ENCODE results near the gene IL20RA. TPM values are rescaled to one million over a fixed set of nuclear protein-coding genes. Genes with fewer than 3 reads are reported as not detected.

IL20RA gene
- total and polyA plus RNA-seq, 2 experiments from 2014 or later = 2.6 to 3.5 TPM

DNA sequence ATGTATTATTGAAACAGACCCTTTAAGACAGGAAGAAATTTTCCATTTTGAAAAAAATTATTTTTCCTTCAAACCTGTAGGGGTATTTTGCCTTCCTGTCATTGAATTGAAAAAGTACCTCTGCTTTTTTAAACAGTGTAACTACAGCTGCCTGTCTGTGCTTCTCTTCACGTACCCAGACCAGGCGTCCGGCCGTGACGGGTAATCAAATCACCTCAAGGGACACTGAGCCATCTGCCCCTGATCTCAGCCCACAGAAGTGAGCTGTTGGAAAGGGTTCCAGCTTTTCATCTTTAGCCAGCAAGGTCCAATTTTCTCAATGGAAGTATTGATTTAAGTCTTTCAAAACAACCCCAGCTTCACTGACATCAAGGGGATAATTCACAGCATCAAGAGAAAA, 64.7 kb downstream of the IL20RA start:
- H3K9me3 Mint-ChIP-seq = no peaks in the 10 kb centered on the region
- no peak for ATAC-seq

DNA sequence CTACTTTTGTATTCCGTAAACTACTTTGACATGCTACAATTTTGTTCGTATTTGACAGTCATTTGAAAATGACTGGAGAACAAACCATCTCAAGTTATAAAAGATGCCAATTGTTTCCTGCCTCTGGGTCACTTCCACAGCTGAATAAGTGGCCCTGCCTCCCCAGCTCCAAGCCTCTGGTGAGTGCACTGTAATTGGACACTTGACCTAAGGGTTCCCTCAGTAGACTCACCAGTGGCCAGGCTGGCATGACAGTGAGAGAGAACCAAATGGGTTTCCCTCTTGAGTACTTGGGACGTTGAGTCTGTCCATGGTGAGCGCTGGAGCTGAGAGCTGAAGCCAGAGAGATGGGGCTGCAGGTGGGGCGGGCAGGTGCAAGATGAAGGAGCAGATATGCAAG, 65.6 kb downstream of the IL20RA start:
- no peak overlapping the region for H3K4me2 ChIP-seq
- no peaks in the 10 kb centered on the region for H4K20me1 ChIP-seq (replicated peaks; ENCODE audit: insufficient read depth)
- H3K9me3 Mint-ChIP-seq = no peaks in the 10 kb centered on the region
- H3K27ac ChIP-seq (ENCODE audit: low read depth) = no peak overlapping the region
- no peak overlapping the region for H3K4me3 Mint-ChIP-seq
- no peaks in the 10 kb centered on the region for H3F3A ChIP-seq (replicated peaks; ENCODE audit: low read depth)
- no peak for DNase-seq (ENCODE audit: low spot score)
- no peak overlapping the region for H3K27ac Mint-ChIP-seq
- H3K27me3 Mint-ChIP-seq (ENCODE audit: insufficient read depth, low read depth, poor library complexity) = no peaks in the 10 kb centered on the region
- no peaks in the 10 kb centered on the region for H3K36me3 ChIP-seq (ENCODE audit: insufficient read depth)
- no peak overlapping the region for H3K4me3 ChIP-seq
- no peaks in the 10 kb centered on the region for H3K9me2 ChIP-seq (ENCODE audit: insufficient read depth)
- H3K79me2 ChIP-seq (replicated peaks; ENCODE audit: insufficient read depth) = no peaks in the 10 kb centered on the region
- no peak for ATAC-seq
- no peaks in the 10 kb centered on the region for H3K36me3 Mint-ChIP-seq (ENCODE audit: low read depth)
- H3K4me1 ChIP-seq (ENCODE audit: insufficient read depth) = peaks cover 13% of the 10 kb centered on the region
- peaks cover 22% of the 10 kb centered on the region for H3K4me1 Mint-ChIP-seq
- no peaks in the 10 kb centered on the region for H3K27me3 ChIP-seq (ENCODE audit: insufficient read depth)
- no peak overlapping the region for H2AFZ ChIP-seq
- TF ChIP-seq, protein P1, sequence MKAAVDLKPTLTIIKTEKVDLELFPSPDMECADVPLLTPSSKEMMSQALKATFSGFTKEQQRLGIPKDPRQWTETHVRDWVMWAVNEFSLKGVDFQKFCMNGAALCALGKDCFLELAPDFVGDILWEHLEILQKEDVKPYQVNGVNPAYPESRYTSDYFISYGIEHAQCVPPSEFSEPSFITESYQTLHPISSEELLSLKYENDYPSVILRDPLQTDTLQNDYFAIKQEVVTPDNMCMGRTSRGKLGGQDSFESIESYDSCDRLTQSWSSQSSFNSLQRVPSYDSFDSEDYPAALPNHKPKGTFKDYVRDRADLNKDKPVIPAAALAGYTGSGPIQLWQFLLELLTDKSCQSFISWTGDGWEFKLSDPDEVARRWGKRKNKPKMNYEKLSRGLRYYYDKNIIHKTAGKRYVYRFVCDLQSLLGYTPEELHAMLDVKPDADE (IDR thresholded peaks at IDR 0.05) = no peak
- TF ChIP-seq JUNB (IDR thresholded peaks at IDR 0.05; ENCODE audit: unreplicated experiment) (no peak), EZH2phosphoT487 (IDR thresholded peaks at IDR 0.05; ENCODE audit: unreplicated experiment) (no peak), STAT1 (IDR thresholded peaks at IDR 0.05; ENCODE audit: unreplicated experiment) (no peak), ZNF114 (CRISPR knock-in tag; IDR thresholded peaks at IDR 0.05) (no peak), NANOG (IDR thresholded peaks at IDR 0.05; ENCODE audit: borderline replicate concordance) (no peak), POLR2AphosphoS5 (IDR thresholded peaks at IDR 0.05; ENCODE audit: low read depth) (no peak), EZH2 (IDR thresholded peaks at IDR 0.05; ENCODE audit: low read depth, unreplicated experiment) (no peak), CREB1 (CRISPR knock-in tag; IDR thresholded peaks at IDR 0.05; ENCODE audit: low read depth) (no peak), ZNF331 (CRISPR knock-in tag; IDR thresholded peaks at IDR 0.05; ENCODE audit: low read depth) (no peak)
- TF ChIP-seq, protein P2, sequence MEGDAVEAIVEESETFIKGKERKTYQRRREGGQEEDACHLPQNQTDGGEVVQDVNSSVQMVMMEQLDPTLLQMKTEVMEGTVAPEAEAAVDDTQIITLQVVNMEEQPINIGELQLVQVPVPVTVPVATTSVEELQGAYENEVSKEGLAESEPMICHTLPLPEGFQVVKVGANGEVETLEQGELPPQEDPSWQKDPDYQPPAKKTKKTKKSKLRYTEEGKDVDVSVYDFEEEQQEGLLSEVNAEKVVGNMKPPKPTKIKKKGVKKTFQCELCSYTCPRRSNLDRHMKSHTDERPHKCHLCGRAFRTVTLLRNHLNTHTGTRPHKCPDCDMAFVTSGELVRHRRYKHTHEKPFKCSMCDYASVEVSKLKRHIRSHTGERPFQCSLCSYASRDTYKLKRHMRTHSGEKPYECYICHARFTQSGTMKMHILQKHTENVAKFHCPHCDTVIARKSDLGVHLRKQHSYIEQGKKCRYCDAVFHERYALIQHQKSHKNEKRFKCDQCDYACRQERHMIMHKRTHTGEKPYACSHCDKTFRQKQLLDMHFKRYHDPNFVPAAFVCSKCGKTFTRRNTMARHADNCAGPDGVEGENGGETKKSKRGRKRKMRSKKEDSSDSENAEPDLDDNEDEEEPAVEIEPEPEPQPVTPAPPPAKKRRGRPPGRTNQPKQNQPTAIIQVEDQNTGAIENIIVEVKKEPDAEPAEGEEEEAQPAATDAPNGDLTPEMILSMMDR (conservative IDR thresholded peaks at IDR 0.05; ENCODE audit: low read depth in 2 of 2) = no peak
- TF ChIP-seq, protein P3, sequence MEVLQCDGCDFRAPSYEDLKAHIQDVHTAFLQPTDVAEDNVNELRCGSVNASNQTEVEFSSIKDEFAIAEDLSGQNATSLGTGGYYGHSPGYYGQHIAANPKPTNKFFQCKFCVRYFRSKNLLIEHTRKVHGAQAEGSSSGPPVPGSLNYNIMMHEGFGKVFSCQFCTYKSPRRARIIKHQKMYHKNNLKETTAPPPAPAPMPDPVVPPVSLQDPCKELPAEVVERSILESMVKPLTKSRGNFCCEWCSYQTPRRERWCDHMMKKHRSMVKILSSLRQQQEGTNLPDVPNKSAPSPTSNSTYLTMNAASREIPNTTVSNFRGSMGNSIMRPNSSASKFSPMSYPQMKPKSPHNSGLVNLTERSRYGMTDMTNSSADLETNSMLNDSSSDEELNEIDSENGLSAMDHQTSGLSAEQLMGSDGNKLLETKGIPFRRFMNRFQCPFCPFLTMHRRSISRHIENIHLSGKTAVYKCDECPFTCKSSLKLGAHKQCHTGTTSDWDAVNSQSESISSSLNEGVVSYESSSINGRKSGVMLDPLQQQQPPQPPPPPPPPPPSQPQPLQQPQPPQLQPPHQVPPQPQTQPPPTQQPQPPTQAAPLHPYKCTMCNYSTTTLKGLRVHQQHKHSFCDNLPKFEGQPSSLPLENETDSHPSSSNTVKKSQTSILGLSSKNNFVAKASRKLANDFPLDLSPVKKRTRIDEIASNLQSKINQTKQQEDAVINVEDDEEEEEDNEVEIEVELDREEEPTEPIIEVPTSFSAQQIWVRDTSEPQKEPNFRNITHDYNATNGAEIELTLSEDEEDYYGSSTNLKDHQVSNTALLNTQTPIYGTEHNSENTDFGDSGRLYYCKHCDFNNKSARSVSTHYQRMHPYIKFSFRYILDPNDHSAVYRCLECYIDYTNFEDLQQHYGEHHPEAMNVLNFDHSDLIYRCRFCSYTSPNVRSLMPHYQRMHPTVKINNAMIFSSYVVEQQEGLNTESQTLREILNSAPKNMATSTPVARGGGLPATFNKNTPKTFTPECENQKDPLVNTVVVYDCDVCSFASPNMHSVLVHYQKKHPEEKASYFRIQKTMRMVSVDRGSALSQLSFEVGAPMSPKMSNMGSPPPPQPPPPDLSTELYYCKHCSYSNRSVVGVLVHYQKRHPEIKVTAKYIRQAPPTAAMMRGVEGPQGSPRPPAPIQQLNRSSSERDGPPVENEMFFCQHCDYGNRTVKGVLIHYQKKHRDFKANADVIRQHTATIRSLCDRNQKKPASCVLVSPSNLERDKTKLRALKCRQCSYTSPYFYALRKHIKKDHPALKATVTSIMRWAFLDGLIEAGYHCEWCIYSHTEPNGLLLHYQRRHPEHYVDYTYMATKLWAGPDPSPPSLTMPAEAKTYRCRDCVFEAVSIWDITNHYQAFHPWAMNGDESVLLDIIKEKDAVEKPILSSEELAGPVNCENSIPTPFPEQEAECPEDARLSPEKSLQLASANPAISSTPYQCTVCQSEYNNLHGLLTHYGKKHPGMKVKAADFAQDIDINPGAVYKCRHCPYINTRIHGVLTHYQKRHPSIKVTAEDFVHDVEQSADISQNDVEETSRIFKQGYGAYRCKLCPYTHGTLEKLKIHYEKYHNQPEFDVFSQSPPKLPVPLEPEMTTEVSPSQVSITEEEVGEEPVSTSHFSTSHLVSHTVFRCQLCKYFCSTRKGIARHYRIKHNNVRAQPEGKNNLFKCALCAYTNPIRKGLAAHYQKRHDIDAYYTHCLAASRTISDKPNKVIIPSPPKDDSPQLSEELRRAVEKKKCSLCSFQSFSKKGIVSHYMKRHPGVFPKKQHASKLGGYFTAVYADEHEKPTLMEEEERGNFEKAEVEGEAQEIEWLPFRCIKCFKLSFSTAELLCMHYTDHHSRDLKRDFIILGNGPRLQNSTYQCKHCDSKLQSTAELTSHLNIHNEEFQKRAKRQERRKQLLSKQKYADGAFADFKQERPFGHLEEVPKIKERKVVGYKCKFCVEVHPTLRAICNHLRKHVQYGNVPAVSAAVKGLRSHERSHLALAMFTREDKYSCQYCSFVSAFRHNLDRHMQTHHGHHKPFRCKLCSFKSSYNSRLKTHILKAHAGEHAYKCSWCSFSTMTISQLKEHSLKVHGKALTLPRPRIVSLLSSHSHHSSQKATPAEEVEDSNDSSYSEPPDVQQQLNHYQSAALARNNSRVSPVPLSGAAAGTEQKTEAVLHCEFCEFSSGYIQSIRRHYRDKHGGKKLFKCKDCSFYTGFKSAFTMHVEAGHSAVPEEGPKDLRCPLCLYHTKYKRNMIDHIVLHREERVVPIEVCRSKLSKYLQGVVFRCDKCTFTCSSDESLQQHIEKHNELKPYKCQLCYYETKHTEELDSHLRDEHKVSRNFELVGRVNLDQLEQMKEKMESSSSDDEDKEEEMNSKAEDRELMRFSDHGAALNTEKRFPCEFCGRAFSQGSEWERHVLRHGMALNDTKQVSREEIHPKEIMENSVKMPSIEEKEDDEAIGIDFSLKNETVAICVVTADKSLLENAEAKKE (CRISPR knock-in tag; IDR thresholded peaks at IDR 0.05) = no peak

More for the DNA sequence above, 64.7 kb downstream of the IL20RA start:
- Histone ChIP-seq H3K79me2 (replicated peaks; ENCODE audit: insufficient read depth) (no peaks in the 10 kb centered on the region), H3K36me3 (ENCODE audit: insufficient read depth) (no peaks in the 10 kb centered on the region), H3K9me2 (ENCODE audit: insufficient read depth) (no peaks in the 10 kb centered on the region), H3K27me3 (ENCODE audit: insufficient read depth) (no peaks in the 10 kb centered on the region), H3F3A (replicated peaks; ENCODE audit: low read depth) (no peaks in the 10 kb centered on the region), H3K4me2 (no peak overlapping the region), H2AFZ (no peak overlapping the region; the same call in 1 of the 2 replicates), H3K4me3 (no peak overlapping the region), H3K4me1 (ENCODE audit: insufficient read depth) (peaks cover 13% of the 10 kb centered on the region), H3K27ac (ENCODE audit: low read depth) (no peak overlapping the region), H4K20me1 (replicated peaks; ENCODE audit: insufficient read depth) (no peaks in the 10 kb centered on the region)
- no peak for TF ChIP-seq CREB1 (CRISPR knock-in tag; IDR thresholded peaks at IDR 0.05; ENCODE audit: low read depth)
- TF ChIP-seq STAT1 (IDR thresholded peaks at IDR 0.05; ENCODE audit: unreplicated experiment) = no peak
- TF ChIP-seq POLR2AphosphoS5 (IDR thresholded peaks at IDR 0.05; ENCODE audit: low read depth) = no peak
- no peak for TF ChIP-seq JUNB (IDR thresholded peaks at IDR 0.05; ENCODE audit: unreplicated experiment)
- TF ChIP-seq EZH2 (IDR thresholded peaks at IDR 0.05; ENCODE audit: low read depth, unreplicated experiment) = no peak
- no peak for TF ChIP-seq NANOG (IDR thresholded peaks at IDR 0.05; ENCODE audit: borderline replicate concordance)
- H3K4me3 Mint-ChIP-seq = no peak overlapping the region
- peaks cover 22% of the 10 kb centered on the region for H3K4me1 Mint-ChIP-seq
- no peaks in the 10 kb centered on the region for H3K27me3 Mint-ChIP-seq (ENCODE audit: insufficient read depth, low read depth, poor library complexity)
- H3K27ac Mint-ChIP-seq = no peak overlapping the region
- DNase-seq (ENCODE audit: low spot score) = no peak
- H3K36me3 Mint-ChIP-seq (ENCODE audit: low read depth) = no peaks in the 10 kb centered on the region
